SK-MEL-5 (cell line): ENCODE measurements around the gene TPSAB1. TPM values are rescaled to one million over a fixed set of nuclear protein-coding genes. Genes with fewer than 3 reads are reported as not detected.
"Not testable (repeated sequence)": the region's sequence is repeated elsewhere in the genome, so short reads cannot be mapped to it uniquely, and the experiment has no call there.

Experiments
- DNase-seq: peaks from one replicate; pipeline ENCODE4 v3.0.0-alpha.2; 2016; ENCODE audit warnings: low read depth, low spot score
- in situ Hi-C: cut with HindIII; loops from 2 replicates; pipeline ENCODE4 v1.10.0; 2016; ENCODE audit warnings: low sequenced_read_pairs, high pct_unique_total_duplicates, low pct_unique_long_range_greater_than_20kb
- total RNA-seq: library from RNA; depleted of rRNA; stranded (reverse); fragments of >200 nt; shearing (Covaris generic); gene quantifications from 2 replicates; pipeline ENCODE4 v1.2.3, GENCODE V29; 2014

Gene TPSAB1
- total RNA-seq, 1 experiment from 2014 or later: not detected

- in situ Hi-C loops, DNase-seq: not testable (repeated sequence)
Measured at GRCh38 chr16:1236659-1237058, 3.8 kb upstream of the TPSAB1 start.

GRCh38 chr16:1237990-1238389, 2.5 kb upstream of the TPSAB1 start:
- in situ Hi-C loops: no loop called here
- no peak for DNase-seq

- DNase-seq, in situ Hi-C loops: not testable (repeated sequence)
Measured at GRCh38 chr16:1238909-1239308, 1.6 kb upstream of the TPSAB1 start.

GRCh38 chr16:1239575-1239974, 930 bp upstream of the TPSAB1 start:
- in situ Hi-C loops: not testable (repeated sequence)

GRCh38 chr16:1241081-1241480, 576 bp downstream of the TPSAB1 start:
- in situ Hi-C loops, DNase-seq: not testable (repeated sequence)

More at GRCh38 chr16:1239575-1239974, 930 bp upstream of the TPSAB1 start:
- not testable (repeated sequence) for DNase-seq

GRCh38 chr16:1243363-1243762, 2.9 kb downstream of the TPSAB1 start:
- in situ Hi-C loops, DNase-seq: not testable (repeated sequence)

- DNase-seq, in situ Hi-C loops: not testable (repeated sequence)
Measured at GRCh38 chr16:1243907-1244850, 3.7 kb downstream of the TPSAB1 start.

- in situ Hi-C loops: no loop called here
Measured at GRCh38 chr16:1244881-1245280, 4.4 kb downstream of the TPSAB1 start.

GRCh38 chr16:1245452-1246020, 5.0 kb downstream of the TPSAB1 start:
- in situ Hi-C loops: no loop called here
- DNase-seq: no peak

More at GRCh38 chr16:1244881-1245280, 4.4 kb downstream of the TPSAB1 start:
- DNase-seq: no peak

- DNase-seq, in situ Hi-C loops: not testable (repeated sequence)
Measured at GRCh38 chr16:1247903-1248537, 7.5 kb downstream of the TPSAB1 start.

- in situ Hi-C loops, DNase-seq: not testable (repeated sequence)
Measured at GRCh38 chr16:1249031-1249755, 8.7 kb downstream of the TPSAB1 start.

GRCh38 chr16:1253701-1254364, 13.3 kb downstream of the TPSAB1 start:
- in situ Hi-C loops: not testable (repeated sequence)

GRCh38 chr16:1254821-1255220, 14.3 kb downstream of the TPSAB1 start:
- DNase-seq, in situ Hi-C loops: not testable (repeated sequence)

More at GRCh38 chr16:1253701-1254364, 13.3 kb downstream of the TPSAB1 start:
- DNase-seq: not testable (repeated sequence)

GRCh38 chr16:1255276-1256122, 15.0 kb downstream of the TPSAB1 start, which contains the start of gene TPSD1:
Gene TPSD1, plus strand, starts transcription at chr16:1256069. Its CDS starts 212 bp downstream, at chr16:1256281.
- DNase-seq, in situ Hi-C loops: not testable (repeated sequence)

- DNase-seq, in situ Hi-C loops: not testable (repeated sequence)
Measured at GRCh38 chr16:1256296-1256873, 15.9 kb downstream of the TPSAB1 start.

GRCh38 chr16:1256874-1257322, 16.4 kb downstream of the TPSAB1 start:
- no peak for DNase-seq
- in situ Hi-C loops: no loop called here
